ENCODE data around the gene ASIC4.

- TF ChIP-seq CTCF (IDR thresholded peaks at IDR 0.05) (no peak), POLR2A (IDR thresholded peaks at IDR 0.05) (no peak)
These were observed 27.8 kb upstream of the ASIC4 start for GRCh38 chr2:219486380-219486959.
